ENCODE data around the gene DPYD.

The DPYD gene

DNA sequence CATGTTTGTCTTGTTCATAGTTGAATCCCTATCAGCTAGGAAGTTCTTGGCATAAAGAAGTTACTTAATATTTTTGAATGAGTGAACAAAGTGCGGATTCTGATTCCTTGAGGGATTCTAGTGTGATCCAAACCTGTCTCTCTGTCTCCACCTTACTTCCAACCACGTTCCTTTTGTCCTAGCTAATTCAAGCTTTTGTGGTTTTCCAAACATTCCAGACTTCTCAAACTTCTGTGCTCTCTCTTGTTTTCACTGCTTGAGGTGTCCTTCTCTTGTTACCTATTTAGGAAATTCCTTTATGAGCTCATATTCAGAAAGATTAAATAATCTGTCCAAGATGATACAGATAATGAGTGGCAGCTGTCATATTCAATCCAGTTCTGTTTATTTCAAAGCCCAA, 846.1 kb downstream of the DPYD start:
- TF ChIP-seq, protein P1, sequence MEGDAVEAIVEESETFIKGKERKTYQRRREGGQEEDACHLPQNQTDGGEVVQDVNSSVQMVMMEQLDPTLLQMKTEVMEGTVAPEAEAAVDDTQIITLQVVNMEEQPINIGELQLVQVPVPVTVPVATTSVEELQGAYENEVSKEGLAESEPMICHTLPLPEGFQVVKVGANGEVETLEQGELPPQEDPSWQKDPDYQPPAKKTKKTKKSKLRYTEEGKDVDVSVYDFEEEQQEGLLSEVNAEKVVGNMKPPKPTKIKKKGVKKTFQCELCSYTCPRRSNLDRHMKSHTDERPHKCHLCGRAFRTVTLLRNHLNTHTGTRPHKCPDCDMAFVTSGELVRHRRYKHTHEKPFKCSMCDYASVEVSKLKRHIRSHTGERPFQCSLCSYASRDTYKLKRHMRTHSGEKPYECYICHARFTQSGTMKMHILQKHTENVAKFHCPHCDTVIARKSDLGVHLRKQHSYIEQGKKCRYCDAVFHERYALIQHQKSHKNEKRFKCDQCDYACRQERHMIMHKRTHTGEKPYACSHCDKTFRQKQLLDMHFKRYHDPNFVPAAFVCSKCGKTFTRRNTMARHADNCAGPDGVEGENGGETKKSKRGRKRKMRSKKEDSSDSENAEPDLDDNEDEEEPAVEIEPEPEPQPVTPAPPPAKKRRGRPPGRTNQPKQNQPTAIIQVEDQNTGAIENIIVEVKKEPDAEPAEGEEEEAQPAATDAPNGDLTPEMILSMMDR (IDR thresholded peaks at IDR 0.05; ENCODE audit: control insufficient read depth, extremely low read depth, insufficient read depth) = no peak

DNA sequence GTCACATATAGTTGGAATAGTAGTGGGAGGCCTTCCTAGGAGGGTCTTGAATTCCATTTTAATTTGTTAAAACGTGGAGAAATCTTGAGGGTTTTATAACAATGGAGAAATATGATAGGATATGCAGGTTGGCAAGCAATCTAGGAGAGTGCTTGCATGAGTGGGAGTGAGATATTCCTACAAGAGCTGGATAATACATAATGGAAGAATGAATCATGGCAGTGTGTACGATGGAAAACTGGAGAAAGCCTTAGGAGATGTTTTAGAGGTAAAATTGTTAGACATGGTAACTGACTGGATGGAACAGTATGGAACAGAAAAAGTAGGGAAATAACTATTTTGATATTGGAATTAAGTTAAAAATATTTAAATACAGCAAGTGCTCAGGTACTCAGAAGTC, 846.9 kb downstream of the DPYD start:
- TF ChIP-seq, protein P1 (IDR thresholded peaks at IDR 0.05; ENCODE audit: control insufficient read depth, extremely low read depth, insufficient read depth) = no peak
- DNase-seq (ENCODE audit: low read depth) = no peak
- H3K4me3 ChIP-seq (ENCODE audit: low read depth, low read length) = no peak overlapping the region

More for the DNA sequence above, 846.1 kb downstream of the DPYD start:
- no peak overlapping the region for H3K4me3 ChIP-seq (ENCODE audit: low read depth, low read length)
- no peak for DNase-seq (ENCODE audit: low read depth)

DNA sequence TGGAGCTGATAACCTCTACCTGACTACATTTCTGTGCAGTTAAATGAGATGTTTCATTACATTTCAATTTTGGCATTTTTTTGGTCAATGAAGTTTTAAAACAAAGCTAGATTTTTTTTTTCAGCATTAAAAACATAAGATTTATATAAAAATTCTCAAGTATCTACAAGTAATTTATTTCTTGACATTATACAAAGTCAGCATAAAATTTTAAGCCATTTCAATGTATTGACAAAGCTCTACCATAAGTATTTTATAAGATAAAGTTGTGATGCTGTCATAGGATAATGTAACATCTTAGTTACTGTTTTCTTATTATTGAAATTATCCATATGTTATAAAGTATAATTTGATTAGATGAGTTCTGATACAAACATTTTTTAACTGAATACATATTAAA, 847.7 kb downstream of the DPYD start:
- DNase-seq (ENCODE audit: low read depth) = no peak
- TF ChIP-seq, protein P1 (IDR thresholded peaks at IDR 0.05; ENCODE audit: control insufficient read depth, extremely low read depth, insufficient read depth) = no peak
- H3K4me3 ChIP-seq (ENCODE audit: low read depth, low read length) = no peak overlapping the region

DNA sequence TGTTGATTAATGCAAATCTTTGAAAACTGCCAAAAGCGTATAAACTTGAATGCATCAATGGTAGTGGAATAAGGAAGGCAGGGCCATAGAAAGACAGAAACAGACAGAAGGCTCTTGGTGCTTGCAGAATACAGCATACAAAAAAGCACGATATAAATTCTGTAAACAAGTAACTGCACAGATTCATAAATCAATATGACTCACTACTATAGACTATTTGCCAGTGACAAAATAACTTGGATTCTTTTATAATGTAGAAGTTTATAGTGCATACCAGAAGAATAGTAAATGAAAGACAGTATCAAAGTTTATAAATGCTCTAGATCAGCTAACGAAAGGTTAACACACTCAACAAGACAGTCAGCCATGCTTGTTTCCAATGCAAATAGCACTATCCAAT, 849.7 kb downstream of the DPYD start:
- DNase-seq (ENCODE audit: low read depth) = no peak
- TF ChIP-seq, protein P1 (IDR thresholded peaks at IDR 0.05; ENCODE audit: control insufficient read depth, extremely low read depth, insufficient read depth) = no peak
- H3K4me3 ChIP-seq (ENCODE audit: low read depth, low read length) = no peak overlapping the region

DNA sequence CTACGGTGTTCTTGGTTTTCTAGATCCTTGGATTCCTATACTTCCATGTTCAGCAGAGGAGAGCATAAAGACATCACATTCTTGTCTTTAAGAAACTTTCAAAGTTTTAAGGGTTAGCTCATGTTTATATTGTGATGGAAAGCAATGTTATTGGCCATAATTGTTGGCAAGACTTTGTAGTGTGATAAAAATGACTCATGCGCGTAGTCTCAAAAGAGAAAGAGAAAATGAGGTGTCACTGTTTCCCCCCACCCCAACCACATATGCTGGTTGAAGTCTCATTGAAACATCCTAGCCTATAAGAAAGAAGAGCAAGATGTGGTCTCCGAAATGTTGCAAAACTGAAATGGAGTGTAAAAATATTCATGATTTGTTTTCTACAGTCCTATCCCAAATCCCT, 850.5 kb downstream of the DPYD start:
- no peak overlapping the region for H3K4me3 ChIP-seq (ENCODE audit: low read depth, low read length)
- TF ChIP-seq, protein P1 (IDR thresholded peaks at IDR 0.05; ENCODE audit: control insufficient read depth, extremely low read depth, insufficient read depth) = no peak
- no peak for DNase-seq (ENCODE audit: low read depth)

DNA sequence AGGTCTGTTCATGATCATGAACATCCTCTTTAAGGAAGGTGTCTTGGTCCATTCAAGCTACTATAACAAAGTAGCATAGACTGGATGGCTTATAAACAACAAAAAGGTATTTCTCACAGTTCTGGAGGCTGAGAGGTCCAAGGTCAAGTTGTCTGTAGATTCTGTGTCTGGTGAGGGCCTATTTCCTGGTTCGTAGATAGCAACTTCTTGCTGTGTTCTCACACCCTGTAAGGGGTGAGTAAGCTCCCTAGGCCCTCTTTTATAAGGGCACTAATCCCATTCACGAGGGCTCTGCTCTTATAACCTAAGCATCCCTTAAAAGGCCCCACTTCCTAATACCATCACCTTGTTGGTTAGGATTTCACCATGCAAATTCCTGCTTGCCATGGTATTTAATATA, 851.5 kb downstream of the DPYD start:
- TF ChIP-seq, protein P1 (IDR thresholded peaks at IDR 0.05; ENCODE audit: control insufficient read depth, extremely low read depth, insufficient read depth) = no peak
- H3K4me3 ChIP-seq (ENCODE audit: low read depth, low read length) = no peak overlapping the region
- DNase-seq (ENCODE audit: low read depth) = no peak

DNA sequence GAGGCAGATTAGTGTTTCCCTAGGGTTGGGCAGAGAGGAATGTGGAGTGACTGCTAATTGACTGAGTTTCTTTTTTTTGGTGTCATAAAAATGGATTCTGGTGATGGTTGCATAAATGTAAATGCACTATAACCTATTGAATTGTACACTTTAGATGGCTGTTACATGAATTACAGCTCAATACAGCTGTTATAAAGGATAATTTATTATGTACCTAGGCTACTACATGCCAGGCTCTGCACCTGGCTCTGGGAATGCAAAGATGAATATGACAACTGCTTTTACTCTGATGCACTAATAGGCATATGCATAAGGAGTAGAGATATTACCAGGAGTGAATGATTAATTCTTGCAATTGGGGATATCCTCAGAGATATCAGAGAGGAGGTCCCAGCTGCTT, 854.0 kb downstream of the DPYD start:
- TF ChIP-seq, protein P1 (IDR thresholded peaks at IDR 0.05; ENCODE audit: control insufficient read depth, extremely low read depth, insufficient read depth) = no peak

More for the DNA sequence above, 854.0 kb downstream of the DPYD start:
- no peak overlapping the region for H3K4me3 ChIP-seq (ENCODE audit: low read depth, low read length)
- DNase-seq (ENCODE audit: low read depth) = no peak
